Frontal cortex (tissue), 4 donors: ENCODE results near the gene MEDAG. TPM values are rescaled to one million over a fixed set of nuclear protein-coding genes. Genes with fewer than 3 reads are reported as not detected.

Experiments
- DNase-seq, 2 donors: peaks; one replicate each; pipeline ENCODE4 v3.0.0; 2012; ENCODE audit warnings: low spot score in 2 of 2
- FAIRE-seq: peaks from 2 replicates; lab custom pipeline; 2012; peaks lifted over from hg19 to GRCh38; lab: Jason Lieb, UNC
- total RNA-seq: library from RNA; depleted of rRNA; stranded (reverse); fragments of >200 nt; gene quantifications from one replicate; pipeline ENCODE4 v1.2.3, GENCODE V29; 2014
- donor health status: control.
- donor health status: control.
- donor health status: control.

Gene MEDAG
- total RNA-seq, 1 donor from 2014 or later = 0.82 TPM

DNA sequence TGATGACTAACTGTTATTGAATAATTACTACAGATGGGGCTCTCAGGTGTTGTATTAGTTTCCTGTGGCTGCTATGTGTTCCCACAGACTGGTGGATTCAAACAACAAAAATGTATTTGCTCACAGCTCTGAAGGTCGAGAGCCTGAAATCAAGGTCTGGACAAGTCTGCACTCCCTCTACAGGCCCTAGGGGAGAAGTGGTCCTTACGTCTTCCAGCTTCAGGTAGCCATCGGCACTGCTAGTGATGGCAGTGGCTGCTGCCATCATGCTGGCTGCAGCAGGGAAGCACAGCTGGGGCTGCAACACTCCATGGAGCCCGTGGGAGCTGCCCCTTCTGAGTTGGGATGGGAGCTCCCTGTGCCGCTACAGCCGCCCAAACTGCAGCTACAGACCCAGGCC is 28.3 kb downstream of the MEDAG start:
- FAIRE-seq = no peak
- DNase-seq = no peak

DNA sequence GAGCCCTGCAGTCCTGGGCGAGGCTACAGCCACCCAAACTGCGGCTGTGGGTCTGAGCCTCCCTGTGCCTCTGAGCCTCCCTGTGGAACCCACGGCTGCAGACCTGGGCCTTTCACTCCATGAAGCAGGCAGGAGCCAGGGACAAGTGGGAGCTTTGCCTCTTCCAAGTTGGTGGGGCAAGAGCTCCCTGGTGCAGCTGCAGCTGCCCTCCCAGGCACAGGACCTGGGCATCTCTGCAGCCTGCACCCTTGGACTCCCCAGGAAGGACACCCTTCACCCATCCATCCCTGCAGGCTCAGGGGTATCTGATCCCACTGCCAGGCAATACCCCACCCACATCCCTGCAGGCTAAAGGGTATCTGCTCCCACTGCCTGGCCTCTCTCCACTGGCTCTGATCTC is 28.7 kb downstream of the MEDAG start:
- DNase-seq = no peak
- no peak for FAIRE-seq

DNA sequence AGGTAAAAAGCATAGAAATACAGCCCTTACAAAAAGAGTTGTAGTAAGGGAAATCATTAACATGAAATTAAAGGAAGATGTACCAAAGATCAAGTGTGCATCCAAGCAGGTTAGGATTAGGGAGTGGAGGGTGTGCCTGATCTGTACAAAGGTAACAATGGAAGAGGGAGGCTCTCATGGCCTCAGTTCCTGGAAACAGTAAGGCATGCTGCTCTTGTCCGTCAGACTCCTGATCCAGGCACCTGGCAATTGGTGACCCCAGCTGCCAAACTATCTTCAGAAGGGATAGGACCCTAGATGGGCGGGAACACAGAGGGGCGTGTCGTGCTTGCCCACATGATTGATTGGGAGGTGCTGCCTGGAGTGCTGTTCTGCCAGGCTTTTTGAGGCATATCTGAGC is 30.9 kb downstream of the MEDAG start:
- DNase-seq = no peak
- FAIRE-seq = no peak

DNA sequence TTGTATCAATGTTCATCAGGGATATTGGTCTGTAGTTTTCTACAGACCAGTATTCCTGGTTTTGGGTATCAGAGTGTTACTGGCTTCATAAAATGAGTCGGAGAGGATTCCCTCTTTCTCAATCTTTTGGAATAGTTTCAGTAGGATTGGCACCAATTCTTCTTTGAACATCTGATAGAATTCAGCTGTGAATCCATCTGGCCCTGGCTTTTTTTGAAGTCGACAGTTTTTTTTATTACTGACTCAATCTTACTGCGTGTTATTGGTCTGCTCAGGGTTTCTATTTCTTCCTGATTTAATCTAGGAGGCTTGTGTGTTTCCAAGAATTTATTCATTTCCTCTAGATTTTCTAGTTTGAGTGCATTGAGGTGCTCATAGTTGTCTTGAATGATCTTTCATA is 37.8 kb downstream of the MEDAG start:
- no peak for FAIRE-seq
- no peak for DNase-seq

DNA sequence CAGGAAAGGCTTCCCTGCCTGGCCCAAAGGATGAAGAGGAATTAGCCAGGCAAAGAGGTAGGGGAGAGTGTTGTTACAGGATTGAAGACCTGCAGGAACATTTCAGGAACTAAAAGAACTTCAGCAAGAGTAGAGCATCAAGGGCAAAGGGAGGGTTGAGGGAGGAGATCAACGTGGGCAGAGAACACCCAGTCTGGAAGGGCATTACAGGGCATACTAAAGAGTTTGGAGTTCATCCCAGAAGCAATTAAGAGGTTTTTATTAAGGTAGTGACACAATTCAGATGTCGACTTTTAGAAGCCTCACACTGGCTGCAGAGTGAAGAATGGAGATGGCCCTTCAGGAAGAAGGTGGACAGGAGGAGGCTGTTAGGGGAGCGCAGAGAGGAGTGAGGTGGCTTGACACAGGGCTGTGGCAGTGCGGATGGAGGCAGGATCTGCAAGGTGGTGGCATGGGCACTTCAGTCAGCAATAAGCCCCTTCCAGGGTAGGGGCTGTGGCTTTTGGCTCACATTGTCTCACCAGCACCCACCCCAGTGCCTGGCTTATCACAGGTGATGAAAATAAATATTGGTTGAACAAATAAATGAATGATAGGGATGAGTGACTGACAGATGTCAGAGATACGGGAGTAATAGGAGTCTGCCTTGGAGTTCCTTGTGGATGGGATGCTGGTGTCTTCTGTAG is 51.3 kb downstream of the MEDAG start:
- FAIRE-seq = no peak

DNA sequence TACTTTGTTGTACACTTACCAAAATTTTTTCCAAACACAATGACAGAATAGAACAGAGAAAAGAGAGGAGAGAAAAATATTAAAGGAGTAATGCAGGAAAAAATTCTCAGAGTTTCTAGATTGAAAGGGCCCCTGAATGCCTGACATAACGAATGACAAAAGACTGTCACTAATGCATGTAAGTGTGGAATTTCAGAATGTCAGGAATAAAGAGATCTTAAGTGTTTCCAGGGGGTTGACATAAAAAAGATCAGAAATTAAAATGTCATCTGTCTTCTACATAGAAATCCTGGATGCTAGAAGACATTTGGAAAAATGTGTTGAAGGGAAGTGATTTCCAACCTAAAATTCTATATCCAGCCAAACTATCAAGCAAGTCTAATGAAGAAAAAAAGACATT is 53.6 kb downstream of the MEDAG start:
- FAIRE-seq = no peak
- no peak for DNase-seq

More for the DNA sequence above, 51.3 kb downstream of the MEDAG start:
- no peak for DNase-seq

DNA sequence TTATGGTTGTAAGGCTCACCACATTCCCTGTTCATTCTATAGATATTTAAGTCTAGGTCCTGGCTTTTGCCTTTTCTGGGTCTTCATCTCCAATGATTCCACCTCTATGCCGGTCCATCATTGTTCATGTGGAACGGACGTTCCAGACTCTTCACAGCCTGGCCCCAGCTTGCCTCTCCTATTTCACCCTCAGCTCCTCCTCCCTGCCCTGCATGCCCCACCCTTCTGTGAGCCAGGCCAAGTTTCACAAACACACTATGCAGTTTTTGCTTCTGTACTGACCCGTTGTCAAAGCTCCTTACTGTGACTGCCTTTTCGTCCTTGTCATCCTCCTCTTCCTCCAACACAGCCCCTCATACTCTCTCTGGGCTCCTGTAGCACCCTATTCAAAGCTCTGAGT is 57.7 kb downstream of the MEDAG start:
- DNase-seq (no peak), FAIRE-seq (no peak)

DNA sequence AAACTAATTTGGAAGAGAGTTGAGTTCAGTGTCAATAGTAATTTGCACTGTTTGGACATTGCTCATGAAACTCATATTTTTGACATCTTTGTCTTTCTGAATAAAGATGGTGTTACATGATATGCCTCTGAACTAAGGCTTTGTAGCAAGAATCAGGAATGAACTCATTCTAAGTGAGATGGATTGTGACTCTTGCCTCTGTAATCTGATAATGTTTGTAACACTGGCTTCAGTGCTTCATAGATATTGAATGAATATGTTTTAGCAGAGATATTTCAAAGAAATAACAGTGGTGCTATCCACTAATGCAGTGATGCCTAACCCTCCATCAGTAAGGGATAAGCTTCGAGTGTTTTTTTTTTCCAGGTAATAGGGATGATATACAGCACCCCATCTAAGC is 59.3 kb downstream of the MEDAG start:
- FAIRE-seq = no peak
- no peak for DNase-seq

DNA sequence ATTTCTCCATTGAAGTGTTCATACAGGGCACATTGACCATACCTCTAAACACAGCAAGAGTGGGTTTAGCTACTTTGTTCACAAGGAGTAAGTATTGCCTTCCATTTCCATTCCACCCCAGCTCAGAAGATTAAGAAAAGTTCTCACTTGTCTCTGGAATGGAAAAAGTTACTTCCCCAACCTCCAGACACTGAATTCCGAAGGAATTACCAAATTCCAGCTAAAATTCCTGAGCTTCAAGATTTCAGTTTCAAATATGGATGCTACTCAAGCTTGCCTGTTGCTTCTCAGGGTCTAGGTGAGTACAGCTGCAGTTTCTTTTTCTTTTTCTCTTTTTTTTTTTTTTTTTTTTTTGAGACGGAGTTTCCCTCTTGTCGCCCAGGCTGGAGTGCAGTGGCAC is 60.0 kb downstream of the MEDAG start:
- no peak for DNase-seq
- no peak for FAIRE-seq

DNA sequence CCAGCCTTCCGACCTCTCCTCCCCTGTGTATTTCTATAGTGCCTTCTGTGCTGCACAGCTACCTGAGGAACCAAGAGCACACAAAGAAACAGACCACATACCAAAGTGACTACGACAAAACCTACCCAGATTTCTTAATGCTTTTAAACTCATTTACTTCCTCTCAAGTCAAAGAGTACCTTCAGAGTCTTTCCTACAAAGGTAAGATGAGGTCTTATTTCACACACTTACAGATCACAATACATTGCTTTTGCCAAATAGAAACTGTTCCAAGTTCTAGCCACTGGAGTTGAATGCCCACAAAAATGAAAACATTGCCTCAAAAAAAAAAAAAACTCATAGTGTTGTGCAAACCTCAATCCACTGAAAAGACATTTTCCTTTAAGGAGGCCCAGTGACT is 62.8 kb downstream of the MEDAG start:
- FAIRE-seq (no peak), DNase-seq (no peak)

DNA sequence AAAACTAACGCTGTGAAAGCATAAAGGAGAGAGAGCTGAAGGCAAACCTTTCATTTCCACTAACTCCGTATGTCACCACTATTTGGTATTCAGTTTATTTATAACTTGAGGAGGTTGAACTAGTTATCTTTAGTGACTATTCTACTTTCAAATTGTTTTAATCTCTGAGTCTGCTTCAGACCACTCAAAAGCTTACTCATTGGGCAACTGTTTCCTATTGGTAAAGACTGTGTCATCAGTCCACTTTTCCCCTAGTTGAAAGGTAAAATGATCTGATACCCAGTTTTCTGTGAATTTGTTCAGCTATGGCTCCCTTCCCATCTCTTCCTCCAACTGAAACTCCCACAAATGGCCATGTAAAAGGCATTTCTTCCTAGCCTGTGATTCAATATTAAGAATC is 65.5 kb downstream of the MEDAG start:
- no peak for FAIRE-seq

DNA sequence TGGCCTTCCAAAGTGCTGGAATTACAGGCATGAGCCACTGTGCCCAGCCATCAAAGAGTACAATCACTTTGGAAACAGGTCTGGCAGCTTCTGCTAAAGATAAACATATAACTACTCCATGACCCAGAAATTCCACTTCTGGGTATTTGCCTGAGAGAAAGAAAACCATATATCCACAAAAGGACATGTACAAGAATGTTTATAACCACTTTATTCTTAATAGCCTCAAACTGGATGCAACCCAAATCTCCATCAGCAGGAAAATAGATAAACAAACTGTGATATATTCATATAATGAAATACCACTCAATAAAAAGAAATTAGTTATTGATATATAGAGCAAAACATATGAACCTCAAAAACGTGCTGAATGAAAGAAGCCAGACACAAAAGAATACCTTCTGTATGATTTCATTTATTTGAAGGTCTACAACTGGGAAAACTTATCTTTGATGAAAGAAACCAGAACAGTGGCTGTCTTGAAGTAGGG is 66.9 kb downstream of the MEDAG start:
- DNase-seq (no peak), FAIRE-seq (no peak)

More for the DNA sequence above, 65.5 kb downstream of the MEDAG start:
- no peak for DNase-seq

DNA sequence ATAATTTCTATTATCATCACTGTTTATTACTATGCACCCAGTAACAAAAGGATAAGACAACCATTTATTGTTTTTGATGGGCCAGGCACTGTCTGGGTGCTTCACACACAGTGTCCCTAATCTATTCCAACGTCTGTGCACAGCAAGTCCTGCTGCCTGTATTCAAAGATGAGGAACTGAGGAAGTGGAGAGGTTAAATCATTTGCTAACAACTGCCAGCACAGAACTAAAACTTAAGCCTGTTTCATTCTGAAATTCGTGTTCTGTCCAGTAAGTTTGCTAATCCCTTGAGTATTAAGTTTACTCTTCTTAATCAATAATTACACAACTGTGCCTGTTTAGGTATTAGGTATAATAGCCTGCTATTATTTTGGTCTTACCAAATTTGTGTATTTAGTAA is 68.3 kb downstream of the MEDAG start:
- no peak for FAIRE-seq
- DNase-seq = no peak

Other genes with a start within 250 kb of the MEDAG start
- 2.0 TPM for gene ALOX5AP, start 170.7 kb upstream of the MEDAG start, total RNA-seq
- 1.2 TPM for gene TEX26, start 26.4 kb downstream of the MEDAG start, total RNA-seq